Stimulated activated CD4-positive, alpha-beta T cell treated with anti-CD3 and anti-CD28 coated beads, Interleukin-15, amount 100 ng/mL, for 1 hour (primary cell): Measurements from ENCODE around the gene EYA4.
"Not testable (repeated sequence)": the region's sequence is repeated elsewhere in the genome, so short reads cannot be mapped to it uniquely, and the experiment has no call there.

Source experiments
- DNase-seq, 2 donors: peaks; one replicate each; pipeline ENCODE4 v3.0.0-alpha.2; 2020; ENCODE audit warnings: low read depth in 1 of 2, low spot score in 1 of 2

EYA4 gene

GRCh38 chr6:133396233-133396983 is 155.3 kb downstream of the EYA4 start:
- no peak for DNase-seq

GRCh38 chr6:133396984-133397348 is 155.8 kb downstream of the EYA4 start:
- DNase-seq = no peak

GRCh38 chr6:133397601-133398000 is 156.4 kb downstream of the EYA4 start:
- not testable (repeated sequence) for DNase-seq

- DNase-seq = no peak
Observed at GRCh38 chr6:133399426-133399825, 158.3 kb downstream of the EYA4 start.

GRCh38 chr6:133404151-133404550 is 163.0 kb downstream of the EYA4 start:
- no peak for DNase-seq

GRCh38 chr6:133404728-133405127 is 163.6 kb downstream of the EYA4 start:
- DNase-seq = no peak

GRCh38 chr6:133407320-133408100 is 166.4 kb downstream of the EYA4 start:
- DNase-seq = no peak

GRCh38 chr6:133408132-133408531 is 167.0 kb downstream of the EYA4 start:
- DNase-seq = no peak

GRCh38 chr6:133408543-133408942 is 167.4 kb downstream of the EYA4 start:
- DNase-seq = no peak

GRCh38 chr6:133410638-133411435 is 169.7 kb downstream of the EYA4 start:
- DNase-seq = no peak

- DNase-seq = no peak
Observed at GRCh38 chr6:133411757-133412156, 170.6 kb downstream of the EYA4 start.

- no peak for DNase-seq
Observed at GRCh38 chr6:133415262-133415661, 174.1 kb downstream of the EYA4 start.

GRCh38 chr6:133418108-133418507 is 177.0 kb downstream of the EYA4 start:
- DNase-seq = no peak

- no peak for DNase-seq
Observed at GRCh38 chr6:133423242-133423641, 182.1 kb downstream of the EYA4 start.

- DNase-seq = no peak
Observed at GRCh38 chr6:133424359-133424758, 183.2 kb downstream of the EYA4 start.

- no peak for DNase-seq
Observed at GRCh38 chr6:133426038-133426437, 184.9 kb downstream of the EYA4 start.

- no peak for DNase-seq
Observed at GRCh38 chr6:133428295-133428694, 187.1 kb downstream of the EYA4 start.

GRCh38 chr6:133430530-133430929 is 189.4 kb downstream of the EYA4 start:
- no peak for DNase-seq

GRCh38 chr6:133431031-133431430 is 189.9 kb downstream of the EYA4 start:
- no peak for DNase-seq

GRCh38 chr6:133432021-133432989 is 191.1 kb downstream of the EYA4 start:
- no peak for DNase-seq
